HAP-1 (cell line): ENCODE measurements around the gene CNTN4.
A peak's percentile ranks its signal among the peaks of the same experiment; 100 is the strongest.

Experiments used
- DNase-seq, 2 experiments: peaks; one replicate each; pipeline ENCODE4 v3.0.0-alpha.2; 2016 to 2020; ENCODE audit warnings: low spot score in 2 of 2
- H3K27me3 ChIP-seq: fragments of 250-450 bp; sonication (Bioruptor Pico); 2 replicates; pipeline ENCODE4 v1.5.1; 2020; ENCODE audit warnings: low read depth, mild to moderate bottlenecking, moderate library complexity
- H3K36me3 ChIP-seq: fragments of 250-450 bp; sonication (Bioruptor Pico); replicated peaks from 2 replicates; pipeline ENCODE4 v1.5.1; 2020; ENCODE audit warnings: mild to moderate bottlenecking
- H3K4me1 ChIP-seq: fragments of 250-450 bp; sonication (Bioruptor Pico); 2 replicates; pipeline ENCODE4 v1.5.1; 2020; ENCODE audit warnings: mild to moderate bottlenecking
- H3K4me3 ChIP-seq: fragments of 250-450 bp; sonication (Bioruptor Pico); 2 replicates; pipeline ENCODE4 v1.5.1; 2020; ENCODE audit warnings: mild to moderate bottlenecking, moderate library complexity
- H3K9me3 ChIP-seq: fragments of 250-450 bp; sonication (Bioruptor Pico); 2 replicates; pipeline ENCODE4 v1.5.1; 2020; ENCODE audit warnings: mild to moderate bottlenecking, moderate library complexity
- in situ Hi-C: fragments of 300-500 bp; cut with MboI; formaldehyde crosslinking; loops from 3 replicates; pipeline ENCODE4 v1.14.3; 2020; ENCODE audit warnings: low sequenced_read_pairs, inconsistent platforms, mixed read lengths

CNTN4 gene

DNA sequence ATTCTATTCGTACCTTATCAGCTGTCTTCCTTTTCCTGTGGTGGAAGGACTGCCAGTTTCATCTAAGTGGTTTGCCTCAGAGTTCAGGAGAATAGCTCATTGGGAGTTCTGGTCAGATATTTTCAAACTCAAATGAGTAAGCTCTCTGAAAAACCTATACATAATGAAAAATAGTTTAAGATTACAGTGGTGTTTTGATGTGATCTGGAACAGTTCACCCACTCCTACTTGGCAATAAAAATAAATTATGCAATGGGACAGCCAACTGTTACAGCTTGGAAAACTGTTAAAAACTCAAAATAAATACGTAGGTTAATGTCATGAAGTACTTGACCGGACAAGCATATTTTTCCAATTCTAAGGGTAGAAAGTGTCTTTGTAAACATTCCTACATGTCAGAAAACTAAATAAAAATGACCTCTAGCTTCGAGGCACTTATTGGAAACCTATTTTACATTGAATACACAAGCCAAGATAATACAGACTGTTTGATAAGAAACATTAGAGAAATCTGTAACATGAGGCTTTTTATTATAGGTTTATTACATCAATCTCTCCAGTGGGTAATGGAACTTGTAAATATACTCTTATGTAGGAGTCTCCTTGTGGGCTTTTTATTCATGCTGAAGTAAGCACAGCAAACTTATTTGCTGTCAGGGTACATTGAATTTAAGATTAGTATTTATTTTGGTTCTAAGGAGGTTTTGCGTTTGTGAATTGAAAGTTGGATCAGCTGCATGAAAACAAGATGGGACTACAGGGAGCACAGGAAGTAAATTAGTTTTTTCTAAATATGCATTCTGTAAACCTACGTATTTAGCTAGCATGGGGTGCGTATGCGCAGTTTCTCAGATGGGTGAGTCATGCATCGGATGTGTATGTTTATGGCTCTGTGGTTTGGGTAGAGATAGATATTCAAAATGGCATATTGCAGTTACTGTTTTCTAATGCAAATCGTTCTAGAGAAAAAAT, 558.4 kb downstream of the CNTN4 start:
- no peak overlapping the region for H3K4me3 ChIP-seq
- no peaks in the 10 kb centered on the region for H3K4me1 ChIP-seq
- no peaks in the 10 kb centered on the region for H3K9me3 ChIP-seq
- in situ Hi-C loops = no loop called here
- no peaks in the 10 kb centered on the region for H3K27me3 ChIP-seq
- H3K36me3 ChIP-seq = no peaks in the 10 kb centered on the region
- DNase-seq = no peak

DNA sequence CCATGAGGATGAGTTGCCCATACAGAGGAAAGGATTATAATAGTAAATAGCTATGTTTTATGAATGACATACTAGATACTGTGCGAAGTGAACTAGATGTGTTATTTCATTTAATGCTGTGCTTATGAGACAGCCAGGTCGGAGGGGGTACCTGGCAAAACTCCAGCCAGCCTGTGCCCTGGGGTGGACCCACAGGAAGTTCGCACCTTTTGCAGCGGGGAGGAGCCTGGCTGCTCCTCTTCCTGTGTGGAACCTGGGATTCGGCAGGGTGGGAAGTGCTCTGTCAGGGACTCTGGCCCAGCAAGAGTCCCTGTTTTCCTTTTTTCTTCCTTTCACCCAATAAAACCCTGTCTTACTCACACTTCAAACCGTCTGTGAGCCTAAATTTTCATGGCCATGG, 559.3 kb downstream of the CNTN4 start:
- no peaks in the 10 kb centered on the region for H3K36me3 ChIP-seq
- in situ Hi-C loops = no loop called here
- H3K4me3 ChIP-seq = no peak overlapping the region
- H3K4me1 ChIP-seq = no peaks in the 10 kb centered on the region
- no peaks in the 10 kb centered on the region for H3K27me3 ChIP-seq
- H3K9me3 ChIP-seq = no peaks in the 10 kb centered on the region
- no peak for DNase-seq

DNA sequence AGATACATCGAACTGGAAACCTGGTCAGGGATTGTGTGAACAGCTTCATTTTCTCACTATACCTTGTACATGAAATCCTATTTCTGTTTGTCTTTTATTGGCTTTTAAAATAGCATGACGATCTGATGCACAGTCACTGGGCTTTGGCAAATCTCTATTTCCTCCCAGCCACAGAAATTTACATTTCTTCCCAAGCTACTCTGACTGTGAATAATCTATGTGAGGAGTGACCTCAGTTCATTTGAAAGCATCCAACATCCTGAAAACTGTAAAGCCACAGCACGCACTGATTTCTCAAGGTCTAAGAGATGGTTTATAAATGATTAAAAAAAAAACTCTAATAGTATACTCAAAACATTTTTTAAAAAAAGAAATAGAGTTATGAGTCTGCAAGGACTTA, 561.2 kb downstream of the CNTN4 start:
- H3K4me1 ChIP-seq = no peaks in the 10 kb centered on the region
- in situ Hi-C loops = no loop called here
- H3K27me3 ChIP-seq = no peaks in the 10 kb centered on the region
- H3K9me3 ChIP-seq = no peaks in the 10 kb centered on the region
- no peak overlapping the region for H3K4me3 ChIP-seq
- H3K36me3 ChIP-seq = no peaks in the 10 kb centered on the region
- DNase-seq = no peak

DNA sequence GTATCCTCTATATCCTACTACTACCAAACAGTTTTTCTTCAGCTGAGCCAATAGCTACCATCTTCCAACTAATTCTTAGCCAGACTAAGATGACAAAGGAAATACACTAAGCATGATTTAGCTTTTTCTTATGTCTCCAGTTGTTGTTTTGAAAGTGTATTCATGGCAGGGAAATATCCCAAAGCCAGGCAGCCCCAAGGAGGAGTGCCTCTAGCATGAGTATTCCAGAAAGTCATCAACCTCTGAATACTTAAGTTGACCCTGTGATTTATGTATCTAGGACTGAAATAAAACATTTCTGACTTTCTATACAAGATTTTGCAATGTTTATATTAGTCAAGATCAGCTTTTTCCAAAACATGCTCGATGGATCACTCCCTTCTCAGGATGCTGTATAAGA, 562.4 kb downstream of the CNTN4 start:
- Histone ChIP-seq H3K4me3 (no peak overlapping the region), H3K9me3 (no peaks in the 10 kb centered on the region), H3K4me1 (no peaks in the 10 kb centered on the region), H3K27me3 (no peaks in the 10 kb centered on the region), H3K36me3 (no peaks in the 10 kb centered on the region)
- in situ Hi-C loops = no loop called here
- no peak for DNase-seq

DNA sequence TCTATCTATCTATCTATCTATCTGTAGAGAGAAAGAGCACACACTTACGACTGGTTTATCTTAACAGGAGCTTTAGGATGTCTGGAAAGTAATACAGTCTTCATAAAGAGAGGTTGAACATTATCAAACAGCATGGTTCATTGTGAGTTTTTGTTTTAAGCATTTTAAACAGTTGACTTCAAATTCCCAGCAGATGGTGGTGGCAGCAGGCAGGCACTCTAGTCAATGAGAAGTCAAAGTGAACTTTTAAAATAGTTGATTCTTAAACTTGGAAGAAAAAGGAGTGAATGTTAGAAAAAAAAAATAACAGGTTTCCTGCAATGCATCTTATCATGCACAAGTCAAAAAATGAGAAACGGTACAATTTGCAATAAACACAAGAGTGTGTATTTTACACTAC, 578.8 kb downstream of the CNTN4 start:
- Histone ChIP-seq H3K9me3 (no peaks in the 10 kb centered on the region), H3K4me1 (no peaks in the 10 kb centered on the region), H3K36me3 (no peaks in the 10 kb centered on the region), H3K4me3 (no peak overlapping the region), H3K27me3 (no peaks in the 10 kb centered on the region)
- DNase-seq = no peak
- in situ Hi-C loops = no loop called here

DNA sequence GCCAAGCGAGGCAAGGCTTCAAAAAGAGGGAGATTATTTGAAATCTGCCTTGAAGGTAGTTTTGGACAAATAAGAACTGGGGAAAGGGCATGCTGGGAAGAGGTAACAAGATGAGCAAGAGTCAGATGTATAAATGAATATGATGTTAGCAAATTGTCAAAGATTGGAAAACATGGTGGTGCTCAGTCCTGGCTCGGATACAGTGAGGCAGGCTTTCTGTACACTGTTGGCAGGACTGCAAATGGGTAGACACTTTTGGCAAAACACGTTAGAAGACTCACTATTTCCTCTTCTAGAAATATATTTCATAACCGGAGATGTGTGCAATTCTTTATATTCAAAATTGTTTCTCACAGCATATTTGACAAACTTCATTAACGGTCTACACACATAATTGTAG, 581.6 kb downstream of the CNTN4 start:
- Histone ChIP-seq H3K4me1 (no peaks in the 10 kb centered on the region), H3K4me3 (no peak overlapping the region), H3K36me3 (no peaks in the 10 kb centered on the region), H3K9me3 (no peaks in the 10 kb centered on the region), H3K27me3 (no peaks in the 10 kb centered on the region)
- in situ Hi-C loops = no loop called here
- DNase-seq = no peak

DNA sequence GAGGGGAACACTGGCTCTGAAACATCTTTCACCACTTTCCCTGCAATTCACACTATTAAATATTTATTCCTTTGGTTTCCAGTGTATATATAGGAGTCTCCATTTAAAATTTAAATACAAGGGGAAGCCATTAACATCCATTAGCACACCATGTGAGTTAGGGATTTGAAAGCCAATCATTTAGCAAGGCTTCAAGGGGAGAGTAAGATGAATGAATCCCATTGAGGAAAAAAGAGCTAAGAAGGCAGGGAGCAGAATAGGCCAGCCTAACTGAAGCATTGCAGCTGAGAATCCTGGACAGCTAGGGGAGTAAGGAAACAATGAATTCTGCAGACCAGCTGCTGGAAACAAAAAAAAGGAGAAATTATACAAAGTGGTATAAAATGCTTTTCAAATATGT, 585.4 kb downstream of the CNTN4 start:
- no peak for DNase-seq
- no peaks in the 10 kb centered on the region for H3K9me3 ChIP-seq
- H3K4me3 ChIP-seq = no peak overlapping the region
- in situ Hi-C loops = no loop called here
- H3K27me3 ChIP-seq = no peaks in the 10 kb centered on the region
- no peaks in the 10 kb centered on the region for H3K36me3 ChIP-seq
- H3K4me1 ChIP-seq = no peaks in the 10 kb centered on the region

DNA sequence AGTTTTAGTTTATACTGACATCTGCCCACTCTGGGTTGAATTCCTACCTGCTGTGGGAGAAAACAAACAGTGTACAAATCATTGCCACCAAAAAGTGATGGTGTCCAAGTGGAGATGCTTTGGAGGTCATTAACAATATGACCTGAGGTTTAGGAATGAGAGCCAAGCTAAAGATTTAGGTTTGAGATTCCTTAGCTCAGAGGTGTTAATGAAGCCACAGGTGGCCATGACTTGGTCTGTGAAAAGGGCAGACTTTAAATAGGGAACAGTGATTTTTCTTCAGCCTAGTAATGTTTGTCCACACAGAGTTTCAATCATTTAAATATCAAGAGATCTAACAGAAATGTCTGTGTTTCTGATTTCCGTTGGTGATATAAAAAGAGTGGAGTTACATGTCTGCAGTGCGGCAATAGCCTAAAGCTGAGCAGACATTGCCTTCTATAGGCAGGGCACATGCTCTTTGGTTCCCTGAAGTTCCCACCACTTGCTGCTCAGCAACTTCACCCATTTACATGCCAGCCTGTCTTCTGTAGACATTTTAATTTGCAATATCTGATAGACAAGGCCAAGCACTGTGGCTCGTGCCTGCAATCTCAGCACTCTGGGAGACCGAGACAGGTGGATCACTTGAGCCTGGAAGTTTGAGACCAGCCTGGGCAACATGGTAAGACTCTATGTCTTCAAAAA, 588.3 kb downstream of the CNTN4 start:
- Histone ChIP-seq H3K4me1 (no peaks in the 10 kb centered on the region), H3K36me3 (no peaks in the 10 kb centered on the region), H3K4me3 (no peak overlapping the region), H3K9me3 (no peaks in the 10 kb centered on the region), H3K27me3 (no peaks in the 10 kb centered on the region)
- in situ Hi-C loops = no loop called here
- DNase-seq = no peak

DNA sequence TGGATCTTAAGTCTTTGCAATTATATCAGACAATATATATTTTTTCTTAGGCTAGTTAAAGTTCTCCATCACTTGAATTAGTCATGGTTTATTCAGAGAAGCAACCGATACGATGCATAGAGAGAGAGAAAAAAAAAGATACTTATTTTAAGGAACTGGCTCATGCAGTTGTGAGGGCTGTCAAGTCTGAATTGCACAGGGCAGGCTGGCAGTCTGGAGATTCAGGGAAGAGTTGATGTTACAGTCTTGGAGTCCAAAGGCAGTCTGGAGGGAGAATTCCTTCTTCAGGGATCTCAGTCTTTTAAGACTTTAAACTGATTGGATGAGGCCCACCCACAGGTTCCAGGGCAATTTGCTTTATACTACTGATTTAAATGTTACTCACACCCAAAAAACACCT, 598.9 kb downstream of the CNTN4 start:
- H3K27me3 ChIP-seq = no peaks in the 10 kb centered on the region
- H3K4me3 ChIP-seq = no peak overlapping the region
- H3K9me3 ChIP-seq = no peaks in the 10 kb centered on the region
- H3K4me1 ChIP-seq = no peaks in the 10 kb centered on the region
- H3K36me3 ChIP-seq = no peaks in the 10 kb centered on the region
- DNase-seq = no peak
- in situ Hi-C loops = no loop called here

DNA sequence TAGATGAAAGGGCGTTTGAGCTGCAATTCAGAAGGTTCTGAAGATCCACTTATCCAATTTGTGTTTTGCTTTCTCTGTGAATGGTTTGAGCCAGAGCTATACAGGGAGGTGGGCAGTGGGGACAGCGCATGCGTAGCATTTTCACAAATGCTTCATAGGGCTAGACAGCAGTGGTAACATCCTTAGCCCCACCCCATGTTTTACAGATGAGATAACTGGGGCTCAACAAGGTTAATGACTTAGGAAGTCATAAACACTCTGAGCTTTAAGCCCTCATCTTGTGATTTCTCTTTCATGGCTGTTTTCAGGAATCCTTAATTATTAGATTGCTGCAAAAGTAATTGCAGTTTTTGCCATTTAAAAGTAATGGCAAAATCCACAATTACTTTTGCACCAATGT, 602.8 kb downstream of the CNTN4 start:
- H3K9me3 ChIP-seq = no peaks in the 10 kb centered on the region
- no peaks in the 10 kb centered on the region for H3K4me1 ChIP-seq
- no peak overlapping the region for H3K4me3 ChIP-seq
- no peaks in the 10 kb centered on the region for H3K36me3 ChIP-seq
- no peak for DNase-seq
- in situ Hi-C loops = no loop called here
- H3K27me3 ChIP-seq = no peaks in the 10 kb centered on the region

DNA sequence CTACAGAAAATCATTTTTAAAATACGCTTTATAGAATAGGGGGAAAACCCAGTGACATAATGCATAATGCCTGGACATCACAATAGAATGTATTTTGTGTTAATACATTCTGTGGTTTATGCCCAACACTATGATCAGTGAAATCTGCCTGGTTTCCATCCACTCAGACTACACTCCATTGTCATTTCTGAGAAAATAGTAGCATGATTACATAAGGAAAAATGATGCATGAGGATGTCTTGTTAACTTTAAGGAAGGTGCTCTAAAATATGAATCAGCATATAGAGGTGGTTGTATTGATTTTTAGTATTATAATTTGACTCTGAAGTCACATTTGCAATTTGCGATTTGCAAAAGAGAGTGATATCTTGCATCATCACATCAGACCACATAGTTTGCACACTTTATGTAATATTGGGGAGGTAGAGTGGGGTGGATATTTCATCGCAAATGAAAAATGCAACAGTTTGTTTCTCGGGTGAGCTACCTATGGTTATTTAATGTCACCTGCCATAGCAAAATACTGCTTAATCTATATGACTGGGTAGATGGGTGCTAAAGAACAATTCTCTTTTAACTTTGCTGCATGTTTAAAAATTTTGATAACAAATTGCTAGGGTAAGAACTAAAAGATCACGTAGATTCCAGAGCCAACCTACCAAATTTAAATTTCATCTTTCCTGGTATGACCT, 607.6 kb downstream of the CNTN4 start:
- in situ Hi-C loops = no loop called here
- Histone ChIP-seq H3K4me3 (no peak overlapping the region), H3K9me3 (no peaks in the 10 kb centered on the region), H3K36me3 (no peaks in the 10 kb centered on the region), H3K4me1 (no peaks in the 10 kb centered on the region), H3K27me3 (no peaks in the 10 kb centered on the region)
- DNase-seq = no peak

DNA sequence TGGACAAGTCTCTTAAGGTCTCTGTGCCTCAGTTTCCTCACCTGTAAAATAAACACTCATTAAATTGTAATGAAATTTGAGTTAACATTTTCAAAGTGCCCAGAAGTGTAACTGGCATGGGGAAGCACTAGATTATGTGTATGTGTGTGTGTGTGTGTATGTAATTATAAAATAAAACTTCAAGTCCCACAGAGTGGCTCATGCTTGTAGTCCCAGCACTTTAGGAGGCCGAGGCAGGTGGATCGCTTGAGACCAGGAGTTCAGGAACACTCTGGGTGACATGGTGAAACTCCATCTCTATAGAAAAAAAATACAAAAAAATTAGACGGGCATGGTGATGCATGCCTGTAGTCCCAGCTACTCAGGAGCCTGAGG, 608.2 kb downstream of the CNTN4 start:
- Histone ChIP-seq H3K9me3 (no peaks in the 10 kb centered on the region), H3K27me3 (no peaks in the 10 kb centered on the region), H3K36me3 (no peaks in the 10 kb centered on the region), H3K4me1 (no peaks in the 10 kb centered on the region), H3K4me3 (no peak overlapping the region)
- in situ Hi-C loops = no loop called here
- no peak for DNase-seq

DNA sequence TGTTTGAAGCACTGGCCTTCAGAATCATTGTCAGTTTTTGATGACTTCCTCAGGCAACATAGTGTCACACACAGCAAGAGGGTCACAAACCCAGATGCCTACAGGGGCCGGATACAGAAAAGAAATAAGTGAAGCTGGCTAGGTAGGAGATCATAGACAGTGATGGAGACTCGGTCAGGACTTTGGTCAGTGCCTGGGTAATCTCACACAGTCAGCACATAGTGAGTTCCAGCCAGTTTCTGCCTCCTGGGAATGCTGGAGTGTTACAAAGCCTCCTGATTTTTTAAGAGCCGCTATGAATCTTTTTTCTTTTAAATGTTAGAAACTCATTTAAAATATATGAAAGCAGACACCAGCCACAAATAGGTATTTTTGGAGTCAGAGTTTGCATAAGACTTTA, 612.4 kb downstream of the CNTN4 start:
- Histone ChIP-seq H3K27me3 (no peaks in the 10 kb centered on the region), H3K9me3 (no peaks in the 10 kb centered on the region), H3K36me3 (no peaks in the 10 kb centered on the region), H3K4me3 (no peak overlapping the region), H3K4me1 (no peaks in the 10 kb centered on the region)
- in situ Hi-C loops = no loop called here
- no peak for DNase-seq

DNA sequence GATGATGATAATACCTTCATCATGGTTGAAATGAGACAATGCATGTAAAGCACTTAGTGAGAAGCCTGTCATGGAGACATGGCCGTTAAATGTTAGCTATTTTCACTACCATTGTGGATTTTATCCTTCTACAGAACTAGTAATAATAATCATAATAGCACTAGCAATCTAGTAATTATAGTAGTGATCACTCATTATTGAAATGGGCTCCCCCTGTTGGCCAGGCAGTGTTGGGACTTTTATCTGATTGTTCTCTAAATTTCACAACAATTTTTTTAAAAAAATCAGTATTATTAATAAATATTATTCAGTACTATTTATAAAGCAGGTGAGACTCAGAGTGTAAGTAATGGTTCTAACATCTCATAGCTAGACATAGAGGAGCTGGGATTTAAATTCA, 615.3 kb downstream of the CNTN4 start:
- Histone ChIP-seq H3K36me3 (no peaks in the 10 kb centered on the region), H3K4me1 (no peaks in the 10 kb centered on the region), H3K4me3 (no peak overlapping the region), H3K9me3 (no peaks in the 10 kb centered on the region), H3K27me3 (no peaks in the 10 kb centered on the region)
- DNase-seq = peak in 1 of 2 experiments; percentile 19
- in situ Hi-C loops = no loop called here
